ENCODE results near the gene TICAM1.
"Not testable (repeated sequence)": the region's sequence is repeated elsewhere in the genome, so short reads cannot be mapped to it uniquely, and the experiment has no call there.

TICAM1 gene

GRCh38 chr19:4831304-4831978 lies at the start of gene TICAM1:
TICAM1 (minus strand) TSS chr19:4831712; CDS start chr19:4818377, 13,335 bp downstream.
- DNase-seq = no peak

DNA sequence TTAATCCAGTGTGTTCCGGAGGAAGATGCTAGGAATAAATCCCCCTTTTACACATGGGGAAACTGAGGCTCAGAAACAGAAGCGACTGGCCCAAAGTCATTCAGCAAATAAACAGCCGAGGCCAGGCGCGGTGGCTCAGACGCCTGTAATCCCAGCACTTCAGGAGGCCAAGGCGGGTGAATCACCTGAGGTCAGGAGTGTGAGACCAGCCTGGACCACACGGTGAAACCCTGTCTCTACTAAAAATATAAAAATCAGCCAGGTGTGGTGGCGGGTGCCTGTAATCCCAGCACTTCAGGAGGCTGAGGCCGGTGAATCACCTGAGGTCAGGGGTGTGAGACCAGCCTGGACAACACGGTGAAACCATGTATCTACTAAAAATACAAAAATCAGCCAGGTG lies 47.5 kb upstream of the TICAM1 start:
- no peak for DNase-seq

- DNase-seq = no peak
These were observed 47.0 kb upstream of the TICAM1 start for GRCh38 chr19:4878491-4878968.

- no peak for DNase-seq
These were observed 46.4 kb upstream of the TICAM1 start for GRCh38 chr19:4877753-4878490.

GRCh38 chr19:4873930-4874329 lies 42.4 kb upstream of the TICAM1 start:
- no peak for DNase-seq

GRCh38 chr19:4871711-4872110 lies 40.2 kb upstream of the TICAM1 start:
- no peak for DNase-seq

- no peak for DNase-seq
These were observed 38.7 kb upstream of the TICAM1 start for GRCh38 chr19:4870025-4870700.

- no peak for DNase-seq
These were observed 36.8 kb upstream of the TICAM1 start for GRCh38 chr19:4868286-4868834.

- DNase-seq = no peak
These were observed 36.2 kb upstream of the TICAM1 start, which contains the start of gene PLIN3 for GRCh38 chr19:4867534-4868285. PLIN3 (minus strand) TSS chr19:4867667; CDS start chr19:4861394, 6,273 bp downstream.

DNA sequence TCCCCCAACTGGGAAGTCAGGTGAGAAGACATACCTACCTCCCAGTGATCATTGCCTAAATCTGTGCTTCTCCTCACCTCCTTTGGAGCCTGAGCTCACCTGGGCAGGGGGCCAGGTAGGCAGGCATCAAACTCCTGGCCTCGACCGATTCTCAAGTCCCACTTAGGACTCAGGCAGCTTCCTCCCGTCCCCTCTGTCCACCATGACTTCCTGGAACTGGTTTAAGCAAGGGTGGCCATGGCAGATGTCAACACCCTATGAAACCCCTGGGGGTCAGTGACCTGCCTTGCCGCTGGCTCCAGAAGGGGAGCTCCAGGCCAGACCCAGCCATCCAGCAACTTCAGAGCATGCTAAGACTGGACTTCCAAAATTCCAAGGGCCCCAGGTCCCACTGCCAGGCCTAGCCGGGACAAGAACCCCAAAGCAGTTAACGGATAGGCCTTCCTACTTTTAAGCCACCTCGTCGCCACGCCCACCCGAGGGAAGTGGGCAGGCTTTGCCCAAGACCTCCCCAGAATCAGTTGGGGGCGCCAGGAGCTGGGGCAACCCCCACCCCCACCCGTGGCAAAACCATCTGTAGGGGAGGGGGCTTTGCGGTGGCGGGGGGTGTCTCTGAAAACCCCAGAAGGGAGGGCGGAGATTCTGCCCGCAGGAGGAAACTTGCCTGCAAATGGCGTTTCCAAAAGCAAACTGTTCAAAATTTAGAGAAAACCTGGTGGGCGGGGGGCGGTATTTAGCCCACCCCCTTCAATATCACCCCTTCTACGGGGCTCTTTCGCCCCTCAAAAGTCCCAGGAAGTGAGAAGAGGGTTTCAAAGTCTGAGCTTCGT lies 35.3 kb upstream of the TICAM1 start:
- no peak for DNase-seq

GRCh38 chr19:4861147-4861546 lies 29.6 kb upstream of the TICAM1 start:
- DNase-seq = no peak

DNA sequence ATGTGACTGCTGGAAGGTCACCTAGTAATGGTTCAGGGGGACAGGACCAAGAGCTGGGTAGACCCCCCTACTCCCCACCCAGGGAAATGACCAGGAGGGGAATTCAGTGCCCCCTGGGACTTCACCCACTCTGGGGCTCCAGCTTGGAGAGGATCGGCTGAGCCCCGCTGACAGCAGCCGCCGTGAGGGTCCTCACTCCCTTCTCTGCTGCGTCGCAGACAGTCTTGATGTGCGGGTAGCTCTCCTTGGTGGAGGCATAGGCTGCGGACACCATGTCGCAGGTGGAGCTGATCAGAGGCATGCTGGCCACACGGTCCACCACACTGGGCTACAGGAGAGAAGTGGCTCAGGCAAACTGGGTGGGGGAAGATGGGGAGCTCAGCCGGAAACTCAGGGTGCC lies 28.2 kb upstream of the TICAM1 start:
- DNase-seq = no peak

DNA sequence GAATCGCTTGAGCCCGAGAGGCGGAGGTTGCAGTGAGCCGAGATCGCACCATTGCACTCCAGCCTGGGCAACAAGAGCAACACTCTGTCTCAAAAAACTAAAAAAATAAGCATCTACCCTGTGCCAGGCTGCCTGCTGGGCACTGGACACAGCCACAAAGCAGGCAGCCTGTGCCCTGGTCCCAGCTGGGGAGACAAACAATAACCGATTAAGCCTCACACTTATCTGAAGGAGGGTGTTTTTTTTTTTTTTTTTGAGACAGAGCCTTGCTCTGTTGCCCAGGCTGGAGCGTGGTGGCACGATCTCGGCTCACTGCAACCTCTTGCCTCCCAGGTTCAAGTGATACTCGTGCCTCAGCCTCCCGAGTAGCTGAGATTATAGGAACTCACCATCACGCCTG lies 25.0 kb upstream of the TICAM1 start:
- not testable (repeated sequence) for DNase-seq

DNA sequence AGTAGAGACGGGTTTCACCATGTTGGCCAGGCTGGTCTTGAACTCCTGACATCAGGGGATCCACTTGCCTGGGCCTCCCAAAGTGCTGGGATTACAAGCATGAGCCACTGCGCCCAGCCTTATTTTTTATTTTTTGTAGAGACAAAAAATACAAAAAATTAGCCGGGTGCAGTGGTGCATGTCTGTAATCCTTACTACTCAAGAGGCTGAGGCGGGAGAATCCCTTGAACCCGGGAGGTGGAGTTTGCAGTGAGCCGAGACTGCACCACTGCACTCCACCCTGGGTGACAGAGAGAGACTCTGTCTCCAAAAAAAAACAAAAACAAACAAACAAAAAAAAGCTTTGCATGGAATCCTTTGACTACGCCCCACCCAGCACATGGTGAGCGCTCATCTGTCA lies 22.0 kb upstream of the TICAM1 start:
- not testable (repeated sequence) for DNase-seq

- no peak for DNase-seq
These were observed 21.0 kb upstream of the TICAM1 start for GRCh38 chr19:4852484-4852883.

DNA sequence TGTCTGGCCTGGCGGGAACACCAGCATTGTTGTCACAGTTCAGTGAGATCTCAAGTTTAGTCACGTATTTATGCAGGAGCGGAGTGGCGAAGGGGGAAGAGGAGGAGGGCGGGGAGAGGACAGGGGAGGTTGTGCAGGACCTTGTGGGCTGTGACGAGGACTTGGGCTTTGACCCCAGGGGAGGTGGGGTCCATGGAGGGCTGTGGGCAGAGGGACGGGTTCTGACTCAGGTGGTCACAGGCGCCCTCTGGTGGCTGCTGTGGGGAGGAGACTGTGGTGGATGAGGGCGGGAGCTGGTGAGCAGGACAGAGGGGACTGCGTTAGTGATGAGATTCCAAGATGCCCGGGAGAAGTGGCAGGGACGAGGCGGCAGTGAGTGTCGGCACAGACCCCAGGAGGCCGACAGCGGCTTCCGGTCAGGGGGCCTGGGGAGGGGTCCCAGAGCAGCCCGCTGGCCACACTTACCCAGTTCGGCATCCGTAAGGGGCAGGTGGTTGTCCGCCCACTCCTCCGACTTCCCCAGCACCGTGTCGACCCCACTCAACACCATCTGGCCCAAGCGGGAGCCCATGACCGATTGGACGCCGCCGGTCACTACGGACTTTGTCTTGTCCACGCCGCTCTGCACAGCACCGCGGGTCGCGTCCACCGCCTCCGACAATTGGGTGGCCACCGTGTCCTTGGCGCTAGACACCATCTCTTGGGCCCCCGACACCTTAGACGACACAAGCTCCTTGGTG lies 20.2 kb upstream of the TICAM1 start:
- DNase-seq = no peak

GRCh38 chr19:4849019-4849418 lies 17.5 kb upstream of the TICAM1 start:
- no peak for DNase-seq

- DNase-seq = no peak
These were observed 15.9 kb upstream of the TICAM1 start for GRCh38 chr19:4847190-4847973.

GRCh38 chr19:4845975-4846374 lies 14.5 kb upstream of the TICAM1 start:
- DNase-seq = not testable (repeated sequence)

Measured in cerebellar nuclear complex (tissue), 1 donor.